H1 (cell line): ENCODE data around the gene SOX1. TPM values are rescaled to one million over a fixed set of nuclear protein-coding genes. Genes with fewer than 3 reads are reported as not detected.

ENCODE experiments used
- GABPA ChIP-seq: IDR thresholded peaks from 2 replicates; pipeline ENCODE4 v1.6.1; 2011; ENCODE audit warnings: mild to moderate bottlenecking, low read length, moderate library complexity, borderline replicate concordance; ENCODE audit not compliant: insufficient read depth
- POLR2AphosphoS5 ChIP-seq: IDR thresholded peaks from 2 replicates; pipeline ENCODE4 v1.6.1; 2011; ENCODE audit warnings: low read depth, low read length
- RAD21 ChIP-seq, 2 experiments: IDR thresholded peaks in 1 of 2; conservative IDR thresholded peaks in 1 of 2; 2 replicates each; pipeline ENCODE4 v1.6.1; 2011; ENCODE audit warnings: low read depth in 2 of 2, low read length in 2 of 2, improper control_type of control experiment in 1 of 2, inconsistent platforms in 1 of 2, mild to moderate bottlenecking in 1 of 2, moderate library complexity in 1 of 2
- SIRT6 ChIP-seq: IDR thresholded peaks from one replicate; pipeline ENCODE4 v1.7.1; 2012; ENCODE audit warnings: low read length, inconsistent platforms
- SIX5 ChIP-seq: IDR thresholded peaks from 2 replicates; pipeline ENCODE4 v1.6.1; 2011; ENCODE audit warnings: mild to moderate bottlenecking, low read depth, low read length
- polyA plus RNA-seq, 7 experiments: library from polyadenylated mRNA; depleted of rRNA in 3 of 7; stranded (reverse) in 5 of 7; unstranded in 2 of 7; fragments of >200 nt in 5 of 7; fragments of 200-250 nt in 2 of 7; gene quantifications; 1 replicate in 5 of 7; 2 replicates in 1 of 7; 4 replicates in 1 of 7; pipeline versions ENCODE4 v1.2.1 to v1.2.3, GENCODE V29; 2011 to 2013; ENCODE audit warnings: missing spikeins in 2 of 7, mixed read lengths in 2 of 7
- total RNA-seq: library from RNA; stranded (reverse); fragmentation: NEBNext Ultra II Directional; extraction: Animal tissue kit (Norgen Biotek cat#: 25700); gene quantifications from 2 replicates; pipeline ENCODE4 v1.2.1, GENCODE V29; 2021

SOX1 gene
- total and polyA plus RNA-seq, 2 of the 8 experiments (the other 6 are each of a cell fraction or from before 2014, with no cell fraction given), result 0.03 to 0.09 TPM

- no peak for TF ChIP-seq GABPA
- no peak for TF ChIP-seq SIRT6
- no peak for TF ChIP-seq POLR2AphosphoS5
- TF ChIP-seq RAD21 (IDR thresholded peaks at IDR 0.05 in 1 of 2, conservative IDR thresholded peaks at IDR 0.05 in 1 of 2; ENCODE audit: low read depth in 2 of 2, low read length in 2 of 2), result no peak
- no peak for TF ChIP-seq SIX5
Measured at GRCh38 chr13:112115403-112116091, 48.6 kb downstream of the SOX1 start (continued).
